Hypothalamus (tissue), 51 donors: ENCODE results near the gene SALL2.
"Not testable (repeated sequence)": the region's sequence is repeated elsewhere in the genome, so short reads cannot be mapped to it uniquely, and the experiment has no call there.

Source experiments
- DNase-seq, 51 donors: peaks; one replicate each; lab custom pipeline; 2025; lab: John Stamatoyannopoulos, UW

The SALL2 gene

DNA sequence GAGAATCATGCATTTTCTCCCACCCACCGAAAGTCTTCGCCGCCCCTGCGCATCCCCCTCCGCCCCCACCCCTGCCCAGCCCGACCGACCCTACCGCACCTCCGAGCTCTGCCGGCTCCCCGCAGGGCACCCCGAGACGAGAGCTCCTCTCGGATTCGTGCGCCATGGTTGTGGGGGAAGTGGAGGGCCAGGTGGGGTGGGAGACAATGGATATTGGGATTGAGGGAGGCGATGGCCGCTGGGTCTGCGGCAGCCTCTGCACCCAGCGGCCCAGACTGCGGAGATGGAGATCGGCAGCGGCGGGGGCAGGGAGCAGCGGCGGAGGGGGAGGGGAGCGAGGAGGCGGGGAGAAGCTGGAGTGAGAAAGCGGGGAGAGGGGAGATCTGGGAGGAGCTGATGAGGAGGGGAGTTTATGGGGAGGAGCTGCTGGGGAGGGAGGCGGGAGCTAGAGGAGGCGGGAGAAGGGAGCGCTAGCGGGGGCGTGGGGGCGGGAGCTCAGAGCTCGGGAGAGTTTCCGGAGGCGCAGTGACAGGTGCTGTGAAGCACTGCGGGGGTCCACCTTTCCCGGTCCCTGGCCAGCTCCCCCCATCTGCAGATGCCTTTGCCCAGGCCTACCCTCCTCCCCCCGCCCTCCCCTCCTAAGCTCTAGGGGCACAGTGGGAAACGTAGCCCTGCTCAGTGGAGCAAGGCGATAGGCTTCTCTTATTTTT lies at the start of gene SALL2:
TSS of gene SALL2 (minus strand) at position 385 of the 710 bp plus-strand sequence. CDS start at position 166, 219 bp downstream.
- DNase-seq = peak in 49 of 51 donors; percentile 13 to 90 (median 72)

DNA sequence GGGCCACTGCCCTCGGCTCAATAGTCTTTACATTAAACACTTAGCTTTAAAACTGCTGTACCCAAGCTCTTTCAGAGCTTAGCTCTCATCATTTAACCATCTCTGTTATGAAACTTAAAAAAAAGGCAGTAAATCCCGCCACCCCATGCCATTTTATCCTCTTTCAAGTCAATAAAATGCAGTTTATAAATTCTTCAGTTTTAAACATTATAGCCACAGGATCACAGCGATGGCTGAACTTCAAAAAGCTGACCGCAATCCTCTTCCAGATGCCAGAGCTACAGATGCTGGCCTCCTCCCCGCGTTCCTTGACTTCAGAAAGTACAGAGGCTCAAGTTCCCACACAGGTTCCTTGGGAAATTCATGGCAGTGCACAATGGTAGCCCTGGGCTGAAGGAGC lies 49.5 kb upstream of the SALL2 start:
- no peak for DNase-seq

DNA sequence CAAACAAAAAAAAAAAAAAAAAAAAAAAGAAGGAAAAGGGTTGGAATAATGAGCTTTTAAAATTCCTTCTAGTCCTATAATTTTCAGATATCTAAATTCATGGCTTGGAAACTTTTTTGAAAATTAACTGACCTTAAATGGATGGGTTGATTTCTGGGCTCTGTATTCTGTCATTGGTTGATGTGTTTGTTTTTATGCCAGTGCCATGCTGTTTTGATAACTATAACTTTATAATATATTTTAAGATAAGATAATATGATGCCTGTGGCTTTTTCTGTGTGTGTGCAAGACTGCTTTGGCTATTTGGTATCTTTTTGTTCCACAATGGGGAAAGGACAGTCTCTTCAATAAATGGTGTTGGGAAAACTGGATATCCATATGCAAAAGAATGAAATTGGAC lies 46.5 kb upstream of the SALL2 start:
- no peak for DNase-seq

DNA sequence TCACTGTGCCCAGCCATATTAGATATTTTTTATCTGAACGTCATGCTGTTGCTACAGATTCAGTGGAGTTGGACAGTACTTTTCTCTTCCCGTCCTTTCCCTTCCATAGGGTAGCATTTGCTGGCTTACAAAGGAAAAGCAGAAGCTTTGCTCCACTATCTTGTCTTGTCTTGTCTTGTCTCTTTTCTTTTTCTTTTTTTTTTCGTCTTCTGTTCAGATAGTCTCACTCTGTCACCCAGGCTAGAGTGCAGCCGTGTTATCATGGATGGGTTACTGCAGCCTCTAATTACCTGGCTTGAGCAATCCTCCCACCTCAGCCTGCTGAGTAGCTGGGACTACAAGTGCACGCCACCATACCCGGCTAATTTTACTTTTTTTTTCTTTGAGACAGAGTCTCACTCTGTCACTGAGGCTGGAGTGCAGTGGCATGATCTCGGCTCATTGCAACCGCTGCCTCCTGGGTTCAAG lies 32.6 kb upstream of the SALL2 start:
- DNase-seq = no peak

DNA sequence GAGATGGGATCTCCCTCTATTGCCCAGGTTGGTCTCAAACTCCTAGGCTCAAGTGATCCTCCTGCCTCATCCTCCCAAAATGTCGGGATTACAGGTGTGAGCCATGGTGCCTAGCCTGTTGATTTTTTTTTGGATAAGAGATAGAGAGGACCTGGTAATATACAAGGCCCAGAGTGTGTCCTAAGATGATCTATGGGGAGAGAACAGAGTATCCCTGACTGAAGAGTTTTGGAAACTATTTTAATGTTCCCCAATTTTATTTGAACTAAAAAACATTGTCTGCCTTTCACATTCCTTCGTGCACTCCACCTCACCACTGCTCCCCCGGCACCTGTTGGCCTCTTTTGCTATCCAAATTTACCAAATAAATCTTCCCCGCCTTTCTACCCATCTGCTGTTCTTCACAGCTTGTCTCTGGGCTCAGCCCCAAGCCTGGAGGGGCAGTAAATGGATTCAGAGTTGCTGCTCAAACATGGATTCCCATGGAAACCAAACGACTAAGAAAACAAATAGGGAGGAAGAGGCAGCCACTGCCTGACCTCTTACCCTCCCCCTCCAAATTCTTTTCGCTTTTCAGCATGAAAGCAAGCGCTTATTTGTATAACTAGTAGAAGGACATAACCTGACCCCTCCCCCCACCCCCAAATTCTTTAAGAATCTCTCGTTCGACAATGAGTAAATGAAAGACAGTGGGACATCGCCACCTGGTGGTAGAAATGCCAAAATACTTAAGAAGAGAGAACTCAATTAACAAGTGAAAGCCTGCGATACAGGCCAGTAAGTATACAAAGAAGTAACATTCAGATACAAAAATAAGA lies 31.1 kb upstream of the SALL2 start:
- peak in 47 of 51 donors; percentile 4 to 92 (median 52) for DNase-seq

DNA sequence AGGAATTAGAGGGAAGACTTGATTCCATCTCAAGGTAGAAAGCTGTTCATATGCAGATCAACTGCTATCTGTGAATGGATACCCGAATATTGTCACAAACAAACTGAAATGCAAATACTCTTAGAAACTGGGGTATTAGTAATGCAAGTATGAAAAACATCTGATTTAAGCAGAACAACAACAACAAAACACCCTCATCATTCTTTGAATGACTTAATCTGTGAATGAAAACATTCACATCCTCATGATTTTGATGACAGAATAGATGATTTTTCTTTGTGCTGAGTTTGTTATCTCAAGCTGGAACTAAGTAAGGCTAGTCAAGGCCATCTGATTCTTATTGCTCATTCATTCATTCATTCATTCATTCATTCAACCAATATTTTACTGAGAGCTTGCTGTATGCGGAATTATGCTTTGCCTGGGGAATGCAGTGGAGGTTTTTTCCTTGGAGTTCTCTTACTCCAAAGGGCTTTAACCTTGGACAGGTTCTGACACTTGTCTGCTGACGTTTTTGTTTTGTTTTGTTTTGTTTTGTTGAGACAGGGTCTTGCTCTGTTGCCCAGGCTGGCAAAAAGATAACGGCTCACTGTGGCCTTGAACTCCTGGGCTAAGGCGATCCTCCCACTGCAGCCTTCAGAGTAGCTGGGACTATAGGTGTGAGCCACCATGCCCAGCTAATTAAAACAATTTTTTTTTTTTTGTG lies 30.4 kb upstream of the SALL2 start:
- DNase-seq = no peak

DNA sequence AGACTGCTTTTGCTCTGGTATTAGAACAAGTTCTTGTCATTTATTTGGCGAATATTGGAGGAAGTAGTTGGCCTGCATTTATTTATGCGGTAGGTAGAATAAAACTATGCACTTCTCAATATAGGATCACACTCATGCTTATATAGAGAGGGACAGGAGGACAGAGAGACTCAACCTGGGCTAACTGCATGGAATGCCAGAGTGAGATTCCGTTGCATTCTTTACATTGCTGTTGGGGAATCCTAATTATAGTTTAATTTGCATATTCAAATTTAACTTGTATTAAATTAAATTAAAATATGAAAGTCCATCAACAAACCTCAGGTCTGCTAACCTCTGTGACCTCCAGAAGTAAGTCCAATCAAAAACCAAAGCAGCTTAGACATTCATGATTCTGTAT lies 27.1 kb upstream of the SALL2 start:
- no peak for DNase-seq

DNA sequence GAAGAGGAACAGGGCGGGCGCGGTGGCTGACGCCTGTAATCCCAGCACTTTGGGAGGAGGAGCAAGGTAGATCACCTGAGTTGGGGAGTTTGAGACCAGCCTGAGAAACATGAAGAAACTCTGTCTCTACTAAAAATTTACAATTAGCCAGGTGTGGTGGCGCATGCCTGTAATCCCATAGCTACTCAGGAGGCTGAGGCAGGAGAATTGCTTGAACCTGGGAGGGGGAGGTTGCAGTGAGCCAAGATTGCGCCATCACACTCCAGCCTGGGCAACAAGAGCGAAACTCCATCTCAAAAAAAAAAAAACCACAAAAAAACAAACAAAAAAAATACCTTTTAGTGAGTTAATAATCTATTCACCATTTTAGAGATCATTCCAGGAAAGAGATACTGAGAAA lies 18.4 kb upstream of the SALL2 start:
- not testable (repeated sequence) for DNase-seq

DNA sequence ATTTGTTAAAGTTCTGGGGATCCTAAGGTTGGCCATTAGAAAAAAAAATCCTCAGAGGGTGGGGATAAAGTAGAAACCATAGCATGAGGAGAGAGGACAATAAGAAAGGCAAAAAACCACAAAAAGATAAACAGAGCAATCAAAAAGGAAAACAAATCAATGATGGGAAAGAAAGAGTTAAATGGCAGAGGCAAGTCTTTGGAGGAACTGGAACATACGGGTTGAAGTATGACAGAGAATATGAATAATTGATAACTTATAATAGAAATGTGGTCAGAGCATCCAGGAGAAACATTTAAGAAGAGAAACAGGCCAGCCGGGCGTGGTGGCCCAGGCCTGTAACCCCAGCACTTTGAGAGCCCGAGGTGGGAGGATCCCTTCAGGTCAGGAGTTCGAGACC lies 17.8 kb upstream of the SALL2 start:
- no peak for DNase-seq

DNA sequence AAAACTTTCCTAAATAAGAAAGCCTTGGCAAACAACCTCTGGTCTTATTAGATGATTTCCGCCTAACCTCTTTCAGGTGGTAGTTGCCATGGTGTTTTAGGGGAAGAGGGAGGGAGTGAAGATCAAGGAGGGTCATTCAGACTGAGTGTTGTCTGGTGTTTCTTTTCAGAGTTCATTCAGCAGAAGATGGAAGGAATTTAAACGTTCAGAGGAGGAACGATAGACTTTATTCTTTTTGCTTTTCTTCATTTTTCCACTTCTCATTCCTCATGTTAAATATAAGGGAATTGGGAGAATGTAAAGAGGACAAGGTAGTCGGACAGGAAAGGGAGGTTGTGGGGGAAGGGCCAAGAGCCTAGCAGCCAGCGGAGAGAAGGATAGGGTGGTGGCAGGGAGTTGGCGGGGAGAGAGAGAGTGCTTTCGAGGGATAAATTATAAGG lies 17.4 kb upstream of the SALL2 start:
- no peak for DNase-seq

DNA sequence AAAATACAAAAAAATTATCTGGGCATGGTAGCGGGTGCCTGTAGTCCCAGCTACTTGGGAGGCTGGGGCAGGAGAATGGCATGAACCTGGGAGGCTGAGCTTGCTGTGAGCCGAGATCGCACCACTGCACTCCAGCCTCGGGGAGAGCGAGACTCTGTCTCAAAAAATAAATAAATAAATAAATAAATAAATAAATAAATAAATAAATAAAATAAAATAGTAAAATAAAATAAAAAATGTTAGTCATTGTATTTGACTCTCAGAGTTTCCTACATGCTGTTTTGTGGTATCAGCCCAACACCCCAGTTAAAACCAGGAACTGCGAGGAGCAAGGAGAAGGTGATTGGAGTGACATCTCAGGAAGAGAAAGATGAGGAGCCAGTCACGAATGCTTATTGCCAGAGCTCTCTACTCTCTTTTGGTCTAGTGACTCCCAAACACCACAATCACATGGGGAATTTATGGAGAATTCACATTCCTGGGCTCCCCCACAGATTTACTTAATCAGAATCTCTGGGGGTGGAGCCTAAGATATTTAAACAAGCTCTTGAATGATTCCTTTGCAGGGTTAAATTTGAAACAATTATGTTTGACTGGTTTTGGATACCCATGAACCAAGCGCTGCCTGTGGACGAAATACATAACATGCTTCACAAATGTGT lies 15.4 kb upstream of the SALL2 start:
- DNase-seq = no peak

DNA sequence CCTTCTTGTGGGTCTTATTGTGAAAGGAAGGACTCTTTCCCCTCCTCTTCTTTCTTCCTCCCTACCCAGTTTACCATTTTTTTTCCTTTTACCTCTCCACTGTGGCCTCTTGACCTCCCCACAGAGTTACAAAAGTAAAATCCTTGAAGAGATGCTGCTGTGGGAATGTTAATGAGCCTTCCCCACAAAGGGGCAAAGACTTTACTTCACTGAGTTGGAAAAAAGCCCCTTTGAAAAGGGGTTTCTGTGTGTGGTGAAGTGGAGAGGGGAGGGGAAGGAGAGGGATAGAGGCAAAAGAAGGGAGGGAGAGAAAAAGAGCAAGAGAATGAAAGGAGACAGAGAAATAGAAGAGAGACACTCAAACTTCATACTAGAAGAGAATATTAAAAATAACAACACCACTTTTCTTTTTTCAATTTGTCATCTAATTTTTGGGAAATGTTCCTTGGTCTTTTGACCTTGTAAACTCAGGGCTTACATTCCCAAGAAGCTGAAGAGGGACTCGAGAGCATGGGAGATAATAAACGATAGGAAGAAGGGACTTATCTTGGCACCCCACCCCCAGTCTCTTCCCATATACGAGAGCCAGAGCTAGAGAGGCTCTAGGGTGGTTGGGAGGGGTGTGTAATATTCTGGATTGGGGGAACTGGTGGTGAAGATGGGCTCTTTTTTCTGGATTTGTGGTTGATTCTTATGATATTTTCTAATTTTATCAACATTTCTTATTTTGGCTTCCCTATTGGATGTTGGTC lies 13.2 kb upstream of the SALL2 start:
- DNase-seq = peak in 5 of 51 donors; percentile 7 to 25 (median 15)

DNA sequence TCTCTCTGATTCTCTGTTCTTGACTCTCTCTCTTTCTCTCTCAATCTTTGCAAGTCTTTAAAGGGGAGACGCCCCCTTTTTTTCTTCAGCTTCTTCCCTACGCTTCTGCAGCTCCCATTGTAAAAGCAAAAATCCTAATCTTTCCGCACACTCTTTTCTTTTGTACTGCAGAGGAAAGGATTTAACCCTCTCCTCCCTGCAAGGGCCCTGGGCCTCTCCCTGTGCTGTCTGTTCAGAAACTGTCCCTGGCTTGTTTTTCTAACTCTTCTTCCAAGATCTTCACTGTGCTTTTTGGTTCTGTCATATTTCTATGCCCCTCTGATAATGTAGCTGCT lies 10.9 kb upstream of the SALL2 start:
- no peak for DNase-seq

DNA sequence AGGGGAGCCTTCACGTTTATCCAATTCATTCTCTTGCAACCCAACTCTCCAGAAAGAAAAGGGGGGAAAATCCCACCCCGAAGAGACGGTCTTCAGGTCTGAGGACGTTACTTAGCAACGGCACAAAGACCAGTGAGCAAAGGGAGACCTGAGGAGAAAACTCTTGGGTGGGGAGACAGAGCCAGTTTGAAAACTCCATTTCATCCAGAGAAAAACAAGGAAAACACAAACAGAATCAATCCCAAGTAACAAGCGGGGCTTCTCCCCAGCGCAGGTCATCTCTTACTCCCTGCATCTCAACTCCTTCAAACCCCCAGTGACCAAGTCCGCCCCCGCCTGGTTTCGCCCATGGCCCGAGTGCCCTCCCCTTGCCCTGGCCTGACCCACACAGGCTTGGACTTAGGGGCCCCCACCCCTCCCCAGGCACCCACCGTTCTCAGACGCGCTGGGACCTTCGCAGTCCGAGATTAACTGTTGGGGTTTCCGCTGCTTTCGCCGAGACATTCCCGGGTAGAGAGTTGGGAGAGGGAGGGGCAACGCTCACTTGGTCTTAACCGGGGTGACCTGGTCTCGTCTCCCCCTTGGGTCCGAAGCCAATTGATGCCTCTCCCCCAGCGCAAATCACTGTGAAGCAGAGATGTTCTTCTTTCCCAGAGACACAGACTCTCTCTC lies 10.4 kb upstream of the SALL2 start:
- peak in 16 of 51 donors; percentile 8 to 49 (median 26) for DNase-seq

DNA sequence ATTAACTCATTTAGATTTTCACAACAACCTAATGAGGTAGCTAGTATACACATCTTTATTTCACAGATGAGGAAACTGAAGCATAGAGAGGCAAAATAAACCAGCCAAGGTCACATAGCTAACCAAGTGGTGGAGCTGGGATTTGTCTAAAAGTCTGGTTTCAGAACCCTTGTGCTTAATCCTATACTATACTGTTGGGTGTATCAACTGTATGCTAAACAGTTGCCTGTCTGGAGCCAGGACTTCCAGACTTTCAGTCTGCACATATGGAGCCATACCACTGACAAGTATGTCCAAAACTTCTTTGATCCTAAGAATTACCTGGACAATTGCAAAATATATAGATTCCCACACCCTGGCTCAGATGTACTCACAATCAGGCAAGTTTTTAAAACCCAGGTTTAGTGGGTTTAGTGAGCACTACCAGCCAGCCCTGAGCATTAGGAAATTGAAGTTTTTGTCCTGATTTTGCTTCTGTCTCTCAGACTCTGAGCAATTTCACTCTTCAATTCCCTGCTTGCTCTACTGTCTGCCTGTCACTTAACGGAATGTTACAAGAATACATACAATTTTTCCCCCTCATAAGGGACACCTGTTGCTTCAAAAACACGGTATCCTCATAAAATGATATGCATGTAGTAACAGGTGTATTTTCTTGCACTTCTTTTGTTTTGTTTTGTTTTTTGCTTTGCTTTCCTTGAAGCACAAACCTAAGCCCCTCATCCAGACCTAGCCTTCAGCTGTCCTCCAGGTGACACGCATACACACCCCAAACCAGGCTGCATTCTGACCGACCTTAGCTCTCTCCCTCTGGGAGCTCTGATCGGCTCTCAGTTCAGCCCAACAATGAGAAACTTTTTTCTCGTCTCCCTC lies 9.6 kb upstream of the SALL2 start:
- no peak for DNase-seq

DNA sequence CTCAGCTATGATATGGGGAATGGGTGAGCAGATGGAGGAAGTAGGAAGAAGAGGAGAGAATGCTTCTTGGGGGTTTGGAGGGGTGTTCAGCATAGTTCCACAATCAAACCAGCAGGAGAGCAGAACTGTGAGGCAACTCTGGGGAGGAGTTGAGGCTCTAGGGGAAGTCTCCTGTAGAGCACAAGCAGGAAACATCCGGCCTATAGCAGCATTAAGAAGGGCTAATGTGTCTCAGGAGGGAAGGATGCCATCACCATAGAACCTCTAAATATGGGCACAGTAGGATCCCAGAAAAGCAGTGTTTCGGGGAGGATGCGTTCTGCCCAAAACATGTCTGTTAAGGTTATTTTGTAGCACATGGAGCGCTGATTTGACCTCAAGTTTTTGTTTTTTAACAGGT lies 8.4 kb upstream of the SALL2 start:
- DNase-seq = no peak

DNA sequence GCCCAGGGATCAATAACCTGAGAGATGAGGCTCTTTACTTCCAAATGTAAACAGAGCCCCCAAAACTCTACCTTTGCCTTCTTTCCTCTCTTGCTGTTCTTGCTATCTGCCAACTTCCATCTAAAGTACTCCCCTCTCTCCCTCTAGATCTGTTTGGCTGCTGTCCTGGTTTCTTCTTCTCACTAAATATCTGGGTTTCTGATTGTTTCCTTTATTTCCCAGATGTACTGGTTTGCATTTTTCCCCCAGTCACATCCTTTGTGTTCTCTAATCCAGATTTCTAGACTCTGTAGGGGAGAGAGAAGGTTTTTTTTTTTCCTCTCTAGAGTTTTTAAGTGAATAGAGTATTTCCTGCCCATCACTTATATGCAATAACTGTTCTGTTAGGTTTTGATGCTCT lies 7.1 kb upstream of the SALL2 start:
- no peak for DNase-seq

DNA sequence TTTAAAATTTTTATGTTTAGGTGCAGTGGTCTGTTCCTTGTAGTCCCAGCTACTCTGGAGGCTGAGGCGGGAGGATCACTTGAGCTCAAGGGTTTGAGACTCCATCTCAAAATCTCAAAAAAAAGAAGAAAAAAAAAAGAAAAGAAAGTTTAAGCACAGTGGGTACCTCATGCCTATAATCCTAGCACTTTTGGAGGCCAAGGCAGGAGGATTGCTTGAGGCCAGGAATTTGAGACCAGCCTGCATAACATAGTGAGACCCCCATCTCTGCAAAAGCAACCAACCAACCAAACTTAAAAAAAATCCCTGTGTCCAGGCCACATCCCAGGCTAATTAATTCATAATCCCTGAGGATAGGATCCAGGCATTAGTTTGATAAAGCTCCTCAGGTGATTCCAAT lies 3.4 kb upstream of the SALL2 start:
- no peak for DNase-seq
